Renal cortical epithelial cell (primary cell): ENCODE results near the gene USP34. TPM values are rescaled to one million over a fixed set of nuclear protein-coding genes. Genes with fewer than 3 reads are reported as not detected.
"Not testable (repeated sequence)": the region's sequence is repeated elsewhere in the genome, so short reads cannot be mapped to it uniquely, and the experiment has no call there.

Experiments
- DNase-seq: peaks from one replicate; pipeline ENCODE4 v3.0.0-alpha.2; 2011; ENCODE audit warnings: low read depth
- total RNA-seq: library from RNA; depleted of rRNA; stranded (reverse); fragments of >200 nt; gene quantifications from 2 replicates; pipeline ENCODE4 v1.2.3, GENCODE V29; 2014

Gene USP34
- total RNA-seq, 1 donor from 2014 or later: 182 TPM

DNA sequence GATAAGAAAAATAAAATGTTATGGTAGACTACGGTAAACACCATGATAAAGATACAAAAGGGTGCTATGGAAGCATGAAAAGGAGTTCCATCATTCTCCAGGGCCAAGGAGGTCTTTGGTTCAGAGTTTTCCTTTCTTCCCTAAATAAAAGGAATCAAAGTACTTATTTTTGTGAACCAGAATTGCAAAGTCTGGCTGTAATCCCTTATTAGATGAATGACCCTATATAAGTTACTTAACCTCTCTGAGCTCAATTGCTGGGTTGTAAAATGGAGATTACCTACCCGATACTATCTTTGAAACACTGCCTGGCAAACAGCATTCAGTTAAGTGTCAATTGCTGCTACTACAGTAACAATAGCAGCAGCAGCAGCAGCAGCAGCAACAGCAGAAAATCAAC is 218.9 kb downstream of the USP34 start:
- no peak for DNase-seq

- no peak for DNase-seq
Observed at GRCh38 chr2:61249521-61250071, 221.3 kb downstream of the USP34 start.

- DNase-seq: peak; percentile 21
Observed at GRCh38 chr2:61247204-61247812, 223.6 kb downstream of the USP34 start.

- no peak for DNase-seq
Observed at GRCh38 chr2:61244694-61245093, 226.2 kb downstream of the USP34 start.

GRCh38 chr2:61241266-61241665 is 229.6 kb downstream of the USP34 start:
- DNase-seq: no peak

DNA sequence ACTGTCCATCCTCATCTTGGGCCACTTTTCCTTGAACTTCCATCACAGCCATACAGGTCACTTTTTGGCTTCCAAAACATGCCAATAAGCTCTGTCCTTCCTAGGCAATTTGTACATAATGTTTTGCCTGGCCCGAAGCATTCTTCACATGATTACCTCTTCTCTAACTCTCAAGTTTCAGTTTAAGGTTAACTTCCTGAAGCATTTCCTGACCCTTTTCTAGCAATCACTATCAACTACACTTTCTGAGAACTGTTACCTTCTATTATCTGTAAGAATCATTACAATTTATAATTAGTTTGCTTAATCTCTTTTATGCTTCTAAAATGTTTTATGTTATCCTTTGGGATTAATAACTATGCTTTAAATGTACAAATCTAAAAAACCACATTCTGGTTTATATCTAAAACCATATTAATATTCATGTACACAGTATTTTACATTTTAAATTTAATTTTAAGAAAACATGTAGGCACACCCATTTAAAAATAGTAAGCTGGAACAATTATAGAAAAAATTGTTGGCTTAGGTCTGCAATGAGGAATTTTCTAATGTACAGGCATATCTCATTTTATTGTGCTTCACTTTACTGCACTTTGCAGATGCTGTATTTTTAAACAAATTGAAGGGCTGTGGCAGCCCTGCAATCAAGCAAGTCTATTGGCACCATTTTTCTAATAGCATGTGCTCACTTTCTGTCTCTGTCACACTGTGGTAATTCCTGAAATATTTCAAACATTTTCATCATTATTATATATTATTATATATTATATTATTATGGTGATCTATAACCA is 232.5 kb downstream of the USP34 start:
- DNase-seq: peak; percentile 19

- no peak for DNase-seq
Observed at GRCh38 chr2:61235716-61236115, 235.2 kb downstream of the USP34 start.

- DNase-seq: no peak
Observed at GRCh38 chr2:61233581-61233980, 237.3 kb downstream of the USP34 start.

DNA sequence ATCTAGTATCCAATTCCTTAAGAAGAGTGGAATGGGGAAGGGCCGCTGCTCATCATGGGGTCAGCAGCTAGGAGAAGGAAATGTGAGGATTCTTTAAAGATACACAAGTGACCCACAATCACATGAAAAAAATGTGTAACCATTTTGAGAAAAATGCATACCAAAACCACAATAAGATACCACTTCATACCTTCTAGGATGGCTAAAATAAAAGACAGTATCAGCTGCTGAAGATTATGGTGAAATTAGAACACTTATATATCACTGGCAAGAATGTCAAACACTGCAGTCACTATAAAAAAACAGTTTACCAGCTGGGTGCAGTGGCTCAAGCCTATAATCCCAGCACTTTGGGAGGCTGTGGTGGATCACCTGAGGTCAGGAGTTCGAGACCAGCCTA is 241.0 kb downstream of the USP34 start:
- DNase-seq: no peak

DNA sequence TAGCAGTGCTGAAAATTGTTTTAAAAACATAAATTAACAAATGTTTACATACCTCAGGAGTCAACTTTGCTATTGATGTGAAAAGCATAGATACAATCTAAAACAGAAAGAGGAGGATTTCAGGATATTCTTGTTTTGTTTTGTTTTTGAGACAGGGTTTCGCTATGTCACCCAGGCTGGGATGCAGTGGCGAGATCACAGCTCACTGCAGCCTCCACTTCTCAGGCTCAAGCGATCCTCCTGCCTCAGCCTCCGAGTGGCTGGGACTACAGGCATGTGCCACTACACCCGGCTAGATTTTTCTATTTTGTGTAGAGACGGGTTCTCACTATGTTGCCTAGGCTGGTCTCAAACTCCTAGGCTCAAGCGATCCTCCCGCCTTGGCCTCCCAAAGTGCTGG is 248.3 kb downstream of the USP34 start:
- DNase-seq: no peak

DNA sequence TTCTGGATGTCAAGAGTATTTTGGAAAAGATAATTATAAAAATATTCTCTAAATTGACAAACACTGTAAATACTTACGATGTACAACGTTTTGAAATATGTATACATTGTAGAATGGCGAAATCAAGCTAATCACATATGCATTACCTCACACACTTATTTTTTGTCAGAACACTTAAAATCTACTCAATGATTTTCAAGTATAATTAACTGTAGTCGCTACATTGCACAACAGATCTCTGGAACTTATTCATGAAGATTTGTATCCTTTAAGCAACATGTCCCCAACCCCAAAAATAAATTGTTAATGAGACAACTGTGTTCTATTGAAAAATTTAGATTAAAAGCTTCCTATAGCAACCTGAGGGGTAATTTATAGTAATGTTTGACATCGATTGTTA is 249.1 kb downstream of the USP34 start:
- DNase-seq: no peak

DNA sequence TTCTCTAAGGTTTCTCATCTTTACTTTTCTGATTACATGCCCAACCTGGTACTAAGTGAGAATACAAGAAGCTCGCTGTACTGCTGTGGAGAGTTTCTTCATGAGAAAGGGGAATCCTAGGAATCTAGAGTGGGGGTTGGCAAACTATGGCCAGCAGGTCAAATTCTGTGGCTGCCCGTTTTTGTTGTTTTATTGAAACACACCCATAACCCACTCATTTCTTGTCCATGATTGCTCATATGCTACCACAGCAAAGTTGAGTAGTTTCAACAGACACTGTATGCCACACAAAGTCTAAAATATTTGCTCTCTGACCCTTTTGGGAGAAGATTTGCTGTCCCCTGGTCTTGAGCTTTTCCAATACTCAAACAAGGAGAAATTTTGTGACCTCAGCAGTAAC is 250.1 kb downstream of the USP34 start:
- peak; percentile 26 for DNase-seq

DNA sequence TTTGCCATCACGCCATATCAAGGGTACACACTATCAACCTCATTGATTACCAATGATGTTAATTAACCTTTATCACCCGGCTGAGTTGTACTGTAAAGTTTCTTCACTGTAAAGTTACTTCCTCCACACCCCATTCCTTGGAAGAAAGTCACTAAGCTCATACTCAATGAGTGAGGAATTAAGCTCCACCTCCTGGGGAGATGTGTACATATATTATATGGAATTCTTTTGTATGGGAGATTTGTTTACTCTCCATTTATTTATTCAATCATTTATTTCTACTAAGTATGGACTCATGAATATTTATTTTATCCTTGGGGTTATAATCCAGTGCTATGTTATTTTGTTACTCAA is 252.1 kb downstream of the USP34 start:
- DNase-seq: peak; percentile 6

DNA sequence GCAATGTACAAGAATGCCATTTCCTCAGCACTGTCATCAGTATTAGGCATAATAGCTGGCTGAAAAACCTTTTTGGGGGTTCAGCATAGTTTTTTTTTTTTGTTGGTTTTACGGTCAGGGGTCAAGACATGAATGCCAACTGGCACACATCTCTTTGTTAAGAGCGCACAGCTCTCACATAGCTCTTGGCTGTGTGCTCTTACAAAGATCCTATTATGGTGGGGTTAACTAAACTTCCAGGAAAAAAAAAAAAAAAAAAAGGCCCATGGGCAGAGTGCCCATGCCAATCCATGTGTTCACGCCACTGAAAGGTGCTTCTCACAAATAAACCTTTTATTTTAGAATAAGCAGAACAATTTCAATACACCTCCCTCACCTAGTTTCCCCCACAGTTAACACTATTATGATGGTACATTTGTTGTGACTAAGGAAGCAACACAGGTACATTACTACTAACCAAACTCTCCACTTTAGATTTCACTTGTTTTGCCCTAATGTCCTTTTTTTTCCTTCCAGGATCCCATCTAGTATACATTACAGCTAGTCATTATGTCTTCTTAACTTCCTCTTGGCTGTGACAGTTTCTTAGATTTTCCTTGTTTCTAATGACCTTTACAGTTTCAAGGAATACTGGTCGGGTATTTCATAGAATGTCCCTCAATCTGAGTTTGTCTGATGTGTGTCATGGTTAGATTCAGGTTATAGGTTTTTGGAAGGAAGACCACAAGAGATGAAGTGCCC is 252.6 kb downstream of the USP34 start:
- no peak for DNase-seq

DNA sequence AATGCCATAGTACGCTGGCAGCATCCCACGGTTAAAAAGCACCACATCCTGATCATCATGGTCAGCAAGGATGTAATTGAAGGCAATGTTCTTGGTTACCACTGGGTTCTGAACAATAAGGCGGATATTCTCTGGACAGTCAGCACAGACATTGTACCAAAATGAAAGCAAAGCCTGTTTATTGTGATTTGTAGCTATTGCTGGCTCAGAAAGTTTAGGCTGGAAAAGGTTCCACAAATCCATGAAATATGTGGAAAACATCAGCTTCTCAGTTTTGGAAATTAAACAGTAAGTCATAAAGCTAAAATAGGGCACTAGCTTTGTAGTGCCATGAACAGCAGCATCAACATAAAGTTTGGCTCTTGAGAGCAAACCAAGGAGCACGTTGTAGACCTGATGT is 256.7 kb downstream of the USP34 start:
- no peak for DNase-seq

DNA sequence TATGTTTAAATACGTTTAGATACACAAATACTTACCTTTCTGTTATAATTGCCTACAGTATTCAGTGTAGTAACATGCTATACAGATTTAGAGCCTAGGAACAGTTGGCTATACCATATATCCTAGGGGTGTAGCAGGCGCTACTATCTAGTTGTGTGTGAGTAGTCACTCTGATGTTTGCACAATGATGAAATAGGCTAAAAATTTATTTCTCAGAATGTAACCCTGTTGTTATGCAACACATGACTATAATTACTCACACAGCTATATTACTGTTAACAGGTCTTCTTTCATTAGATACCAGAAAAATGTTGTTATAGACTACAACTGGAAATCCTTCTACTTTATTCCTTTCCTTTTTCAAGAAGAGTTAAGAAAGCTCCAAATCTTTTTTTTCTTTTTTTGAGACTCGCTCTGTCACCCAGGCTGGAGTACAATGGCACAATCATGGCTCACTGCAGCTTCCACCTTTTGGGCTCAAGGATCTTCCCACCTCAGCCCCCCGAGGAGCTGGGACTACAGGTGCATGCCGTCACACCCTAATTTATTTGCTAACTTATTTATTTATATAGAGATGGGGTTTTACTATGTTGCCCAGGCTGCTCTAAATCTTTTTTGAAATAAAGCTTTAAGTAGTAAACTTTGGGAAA is 260.4 kb downstream of the USP34 start:
- DNase-seq: peak; percentile 67

GRCh38 chr2:61205132-61205531 is 265.8 kb downstream of the USP34 start:
- no peak for DNase-seq

GRCh38 chr2:61196671-61197070 is 274.2 kb downstream of the USP34 start:
- DNase-seq: no peak

GRCh38 chr2:61194646-61195045 is 276.2 kb downstream of the USP34 start:
- not testable (repeated sequence) for DNase-seq

DNA sequence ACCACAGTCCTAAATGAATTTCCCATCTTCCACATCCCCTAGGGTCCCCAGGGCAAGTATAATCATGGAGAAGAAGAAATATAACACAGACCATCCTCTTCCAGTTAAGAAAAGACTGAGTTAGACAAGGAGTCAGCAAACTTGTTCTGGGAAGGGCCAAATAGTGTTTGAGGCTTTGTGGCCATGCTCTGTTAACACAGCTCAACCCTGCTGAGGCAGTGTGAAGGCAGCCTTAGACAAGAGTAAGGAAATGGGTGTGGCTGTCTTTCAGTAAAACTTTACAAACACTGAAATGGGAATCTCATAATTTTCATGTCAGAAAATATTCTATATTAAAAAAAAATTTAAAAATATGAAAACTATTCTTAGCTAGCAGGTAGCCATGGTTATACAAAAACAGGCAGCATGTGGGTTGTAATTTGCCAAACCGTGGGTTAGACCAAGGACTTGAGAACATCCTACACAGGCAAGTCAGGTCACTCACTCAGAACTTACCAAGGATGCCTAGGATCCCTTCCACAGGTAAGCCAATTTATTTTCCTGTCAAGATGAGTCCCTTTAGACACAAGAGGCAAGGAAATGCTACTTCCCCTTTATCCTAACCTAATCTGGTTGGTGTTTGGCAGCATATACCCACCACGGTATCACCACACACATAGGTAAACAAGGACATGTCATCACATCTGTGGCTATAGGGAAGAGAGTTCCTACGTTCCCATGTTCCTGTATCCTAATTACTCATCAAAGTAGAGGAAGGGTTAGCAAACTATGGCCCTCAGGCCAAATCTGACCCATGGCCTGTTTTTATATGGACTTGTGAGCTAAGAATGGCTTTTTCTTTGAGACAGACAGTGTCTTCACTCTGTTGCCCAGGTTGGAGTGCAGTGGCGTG is 277.0 kb downstream of the USP34 start:
- no peak for DNase-seq

DNA sequence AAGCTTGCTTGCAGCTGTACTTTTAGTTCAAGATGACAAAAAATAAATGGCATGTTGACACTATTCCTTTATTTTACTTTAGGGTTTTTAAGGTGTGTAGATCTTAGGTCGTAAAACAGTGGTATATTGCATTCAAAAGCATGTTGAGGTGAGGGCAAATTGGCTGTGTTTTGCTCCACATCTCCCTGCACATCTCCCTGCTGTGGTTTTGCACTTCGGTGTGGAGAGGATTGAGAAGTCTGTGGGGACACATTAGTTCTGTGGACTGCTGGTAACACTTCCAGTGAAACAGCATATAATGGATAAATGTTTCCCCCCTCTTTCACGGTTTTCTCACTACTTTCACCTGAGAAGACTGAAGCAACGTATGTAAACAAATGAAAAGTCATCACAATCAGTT is 283.8 kb downstream of the USP34 start:
- DNase-seq: no peak
